Mucosa of stomach (tissue), 1 donor: ENCODE measurements around the gene WDR70.
"Not testable (repeated sequence)": the region's sequence is repeated elsewhere in the genome, so short reads cannot be mapped to it uniquely, and the experiment has no call there.

Experiments
- H3K27me3 ChIP-seq: one replicate; pipeline ENCODE4 v1.7.0; 2013; ENCODE audit warnings: mild to moderate bottlenecking, low read length; ENCODE audit not compliant: control insufficient read depth, insufficient read depth
- H3K36me3 ChIP-seq: one replicate; pipeline ENCODE4 v1.7.0; 2013; ENCODE audit warnings: low read length; ENCODE audit not compliant: control insufficient read depth, insufficient read depth
- H3K4me1 ChIP-seq: one replicate; pipeline ENCODE4 v1.7.0; 2013; ENCODE audit warnings: mild to moderate bottlenecking, low read length; ENCODE audit not compliant: control insufficient read depth, insufficient read depth
- H3K4me3 ChIP-seq: one replicate; pipeline ENCODE4 v1.7.0; 2013; ENCODE audit warnings: low read length
- H3K9ac ChIP-seq: one replicate; pipeline ENCODE4 v1.7.0; 2013; ENCODE audit warnings: mild to moderate bottlenecking, low read length, moderate library complexity
- H3K9me3 ChIP-seq: one replicate; pipeline ENCODE4 v1.7.0; 2013; ENCODE audit warnings: mild to moderate bottlenecking, low read length, moderate library complexity; ENCODE audit not compliant: control insufficient read depth
- donor health status: Pancreatic carcinoma.

The WDR70 gene

DNA sequence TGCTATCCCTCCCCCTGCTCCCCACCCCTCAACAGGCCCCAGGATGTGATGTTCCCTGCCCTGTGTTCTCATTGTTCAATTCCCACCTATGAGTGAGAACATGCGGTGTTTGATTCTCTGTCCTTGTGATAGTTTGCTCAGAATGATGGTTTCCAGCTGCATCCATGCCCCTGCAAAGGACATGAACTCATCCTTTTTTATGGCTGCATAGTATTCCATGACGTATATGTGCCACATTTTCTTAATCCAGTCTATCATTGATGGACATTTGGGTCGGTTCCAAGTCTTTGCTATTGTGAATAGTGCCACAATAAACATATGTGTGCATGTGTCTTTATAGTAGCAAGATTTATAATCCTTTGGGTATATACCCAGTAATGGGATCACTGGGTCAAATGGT is 214.2 kb downstream of the WDR70 start:
- not testable (repeated sequence) for H3K4me3 ChIP-seq

DNA sequence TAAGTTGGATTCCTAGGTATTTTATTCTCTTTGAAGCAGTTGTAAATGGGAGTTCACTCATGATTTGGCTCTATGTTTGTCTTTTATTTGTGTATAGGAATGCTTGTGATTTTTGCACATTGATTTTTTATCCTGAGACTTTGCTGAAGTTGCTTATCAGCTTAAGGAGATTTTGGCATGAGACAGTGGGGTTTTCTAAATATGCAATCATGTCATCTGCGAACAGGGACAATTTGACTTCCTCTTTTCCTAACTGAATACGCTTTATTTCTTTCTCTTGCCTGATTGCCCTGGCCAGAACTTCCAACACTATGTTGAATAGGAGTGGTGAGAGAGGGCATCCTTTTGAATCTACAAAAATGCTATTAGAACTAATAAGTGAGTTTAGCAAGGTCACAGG is 215.7 kb downstream of the WDR70 start:
- H3K4me1 ChIP-seq, H3K4me3 ChIP-seq, H3K36me3 ChIP-seq, H3K9me3 ChIP-seq, H3K27me3 ChIP-seq, H3K9ac ChIP-seq: not testable (repeated sequence)

More for the DNA sequence above, 214.2 kb downstream of the WDR70 start:
- H3K27me3 ChIP-seq, H3K9me3 ChIP-seq, H3K36me3 ChIP-seq, H3K4me1 ChIP-seq, H3K9ac ChIP-seq: not testable (repeated sequence)

GRCh38 chr5:37598733-37599132 is 219.6 kb downstream of the WDR70 start:
- H3K27me3 ChIP-seq, result no peaks in the 10 kb centered on the region
- no peaks in the 10 kb centered on the region for H3K36me3 ChIP-seq
- H3K9me3 ChIP-seq, result no peaks in the 10 kb centered on the region
- no peak overlapping the region for H3K9ac ChIP-seq
- H3K4me3 ChIP-seq, result no peak overlapping the region
- H3K4me1 ChIP-seq, result no peaks in the 10 kb centered on the region

DNA sequence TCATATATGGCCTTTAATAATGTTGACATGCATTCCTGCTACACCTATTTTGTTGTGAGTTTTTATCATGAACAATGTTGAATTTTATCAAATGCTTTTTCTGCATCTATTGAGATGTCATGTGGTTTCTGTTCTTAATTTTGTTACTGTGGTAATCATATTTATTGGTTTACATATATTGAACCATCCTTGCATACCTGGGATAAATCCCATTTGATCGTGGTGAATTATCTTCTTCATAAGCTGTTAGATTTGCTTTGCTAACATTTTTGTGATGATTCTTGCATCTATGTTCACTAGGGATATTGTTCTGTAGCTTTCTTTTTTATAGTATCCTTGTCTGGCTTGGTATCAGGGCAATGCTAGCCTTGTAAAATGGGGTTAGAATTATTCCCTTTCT is 222.0 kb downstream of the WDR70 start:
- Histone ChIP-seq H3K9ac (no peak overlapping the region), H3K4me3 (no peak overlapping the region), H3K9me3 (no peaks in the 10 kb centered on the region), H3K36me3 (no peaks in the 10 kb centered on the region), H3K4me1 (no peaks in the 10 kb centered on the region), H3K27me3 (no peaks in the 10 kb centered on the region)

GRCh38 chr5:37603072-37603471 is 224.0 kb downstream of the WDR70 start:
- no peak overlapping the region for H3K4me3 ChIP-seq
- no peak overlapping the region for H3K9ac ChIP-seq
- no peaks in the 10 kb centered on the region for H3K27me3 ChIP-seq
- no peaks in the 10 kb centered on the region for H3K9me3 ChIP-seq
- H3K36me3 ChIP-seq, result no peaks in the 10 kb centered on the region
- H3K4me1 ChIP-seq, result no peaks in the 10 kb centered on the region

DNA sequence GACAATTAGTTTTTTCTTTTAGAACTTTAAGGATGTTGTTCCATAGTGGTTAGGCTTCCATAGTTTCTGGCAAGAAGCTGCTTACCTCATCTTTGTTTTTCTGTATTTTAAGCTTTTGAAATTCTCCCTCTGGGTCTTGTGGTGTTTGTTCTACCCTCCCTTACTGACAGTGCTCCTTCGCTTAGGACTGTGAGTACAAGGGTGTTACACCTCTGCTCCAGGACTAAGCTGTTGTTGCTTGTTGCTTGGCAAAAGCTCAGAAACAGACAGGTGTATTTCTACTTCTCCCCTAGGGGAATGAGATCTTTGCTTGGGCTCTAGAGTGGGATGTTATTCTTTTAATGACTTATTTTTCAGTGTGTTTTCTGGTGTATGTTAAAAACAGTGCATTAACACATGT is 225.2 kb downstream of the WDR70 start:
- H3K4me3 ChIP-seq, result no peak overlapping the region
- no peaks in the 10 kb centered on the region for H3K27me3 ChIP-seq
- H3K36me3 ChIP-seq, result no peaks in the 10 kb centered on the region
- no peak overlapping the region for H3K9ac ChIP-seq
- H3K9me3 ChIP-seq, result no peaks in the 10 kb centered on the region
- H3K4me1 ChIP-seq, result no peaks in the 10 kb centered on the region

- Histone ChIP-seq H3K36me3 (no peaks in the 10 kb centered on the region), H3K4me1 (no peaks in the 10 kb centered on the region), H3K9ac (no peak overlapping the region), H3K4me3 (no peak overlapping the region), H3K27me3 (no peaks in the 10 kb centered on the region), H3K9me3 (no peaks in the 10 kb centered on the region)
Measured at GRCh38 chr5:37606148-37606547, 227.0 kb downstream of the WDR70 start.

DNA sequence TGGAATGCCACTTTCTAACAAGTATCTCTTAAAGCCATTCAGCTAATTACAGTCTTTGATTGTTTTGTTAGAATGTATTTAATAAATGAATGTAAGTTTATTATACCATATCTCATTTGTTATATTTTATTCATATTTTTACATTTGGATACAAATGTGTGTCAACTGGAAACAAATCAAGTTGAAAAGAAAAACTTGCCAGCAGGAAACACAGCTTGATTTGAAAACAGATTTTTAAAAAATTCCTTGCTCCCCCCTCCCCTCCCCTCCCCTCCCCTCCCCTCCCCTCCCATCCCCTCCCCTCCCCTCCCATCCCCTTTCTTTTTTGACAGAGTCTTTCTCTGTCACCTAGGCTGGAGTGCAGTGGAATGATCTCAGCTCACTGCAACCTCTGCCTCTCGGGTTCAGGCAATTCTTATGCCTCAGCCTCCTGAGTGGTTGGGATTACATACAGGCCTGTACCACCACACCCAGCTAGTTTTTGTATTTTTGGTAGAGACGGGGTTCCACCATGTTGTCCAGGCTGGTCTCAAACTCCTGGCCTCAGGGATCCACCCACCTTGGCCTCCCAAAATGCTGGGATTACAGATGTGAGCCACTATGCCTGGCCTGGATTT is 227.6 kb downstream of the WDR70 start:
- no peaks in the 10 kb centered on the region for H3K9me3 ChIP-seq
- H3K27me3 ChIP-seq, result no peaks in the 10 kb centered on the region
- H3K4me1 ChIP-seq, result no peaks in the 10 kb centered on the region
- no peak overlapping the region for H3K9ac ChIP-seq
- H3K4me3 ChIP-seq, result no peak overlapping the region
- H3K36me3 ChIP-seq, result no peaks in the 10 kb centered on the region

- H3K4me3 ChIP-seq, result no peak overlapping the region
- H3K27me3 ChIP-seq, result no peaks in the 10 kb centered on the region
- H3K9me3 ChIP-seq, result no peaks in the 10 kb centered on the region
- no peak overlapping the region for H3K9ac ChIP-seq
- no peaks in the 10 kb centered on the region for H3K36me3 ChIP-seq
- no peaks in the 10 kb centered on the region for H3K4me1 ChIP-seq
Measured at GRCh38 chr5:37615184-37615583, 236.1 kb downstream of the WDR70 start.

GRCh38 chr5:37619353-37619752 is 240.2 kb downstream of the WDR70 start:
- no peaks in the 10 kb centered on the region for H3K36me3 ChIP-seq
- H3K4me3 ChIP-seq, result no peak overlapping the region
- no peaks in the 10 kb centered on the region for H3K9me3 ChIP-seq
- H3K9ac ChIP-seq, result no peak overlapping the region
- no peaks in the 10 kb centered on the region for H3K27me3 ChIP-seq
- no peaks in the 10 kb centered on the region for H3K4me1 ChIP-seq

DNA sequence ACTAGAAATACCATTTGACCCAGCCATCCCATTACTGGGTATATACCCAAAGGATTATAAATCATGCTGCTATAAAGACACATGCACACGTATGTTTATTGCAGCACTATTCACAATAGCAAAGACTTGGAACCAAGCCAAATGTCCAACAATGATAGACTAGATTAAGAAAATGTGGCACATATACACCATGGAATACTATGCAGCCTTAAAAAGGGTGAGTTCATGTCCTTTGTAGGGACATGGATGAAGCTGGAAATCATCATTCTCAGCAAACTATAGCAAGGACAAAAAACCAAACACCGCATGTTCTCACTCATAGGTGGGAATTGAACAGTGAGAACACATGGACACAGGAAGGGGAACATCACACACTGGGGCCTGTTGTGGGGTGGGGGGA is 243.2 kb downstream of the WDR70 start:
- H3K9ac ChIP-seq, H3K36me3 ChIP-seq, H3K4me1 ChIP-seq, H3K4me3 ChIP-seq, H3K27me3 ChIP-seq, H3K9me3 ChIP-seq: not testable (repeated sequence)

- Histone ChIP-seq H3K4me1 (no peaks in the 10 kb centered on the region), H3K9ac (no peak overlapping the region), H3K9me3 (peaks cover 3% of the 10 kb centered on the region), H3K4me3 (no peak overlapping the region), H3K36me3 (no peaks in the 10 kb centered on the region), H3K27me3 (no peaks in the 10 kb centered on the region)
Measured at GRCh38 chr5:37626266-37626665, 247.1 kb downstream of the WDR70 start.

- Histone ChIP-seq H3K4me1 (no peaks in the 10 kb centered on the region), H3K9me3 (peaks cover 3% of the 10 kb centered on the region), H3K9ac (no peak overlapping the region), H3K27me3 (no peaks in the 10 kb centered on the region), H3K36me3 (no peaks in the 10 kb centered on the region), H3K4me3 (no peak overlapping the region)
Measured at GRCh38 chr5:37628876-37629275, 249.8 kb downstream of the WDR70 start.
